T-cell (primary cell): ENCODE results near the gene RBM20. TPM values are rescaled to one million over a fixed set of nuclear protein-coding genes. Genes with fewer than 3 reads are reported as not detected.
A peak's percentile ranks its signal among the peaks of the same experiment; 100 is the strongest.

Experiments
- ATAC-seq, 4 experiments: fragments of 200-7000 bp in 3 of 4; fragments of 150-1000 bp in 1 of 4; cut with Tn5 transposase; replicated peaks in 1 of 4; 1 replicate in 3 of 4; 2 replicates in 1 of 4; pipeline ENCODE4 v1.10.0; 2021; ENCODE audit warnings: moderate library complexity in 3 of 4, mild to moderate bottlenecking in 2 of 4, moderate number of reproducible peaks in 1 of 4
- CTCF ChIA-PET, 2 donors: fragments of 300-600 bp; sonication (Branson Sonifier 250); formaldehyde crosslinking; loops; one replicate each; lab custom pipeline; 2022; ENCODE audit warnings: antibody characterized with exemption in 2 of 2; lab: Charles Lee
- POLR2A ChIA-PET, 2 donors: fragments of 300-600 bp; sonication (Branson Sonifier 250); formaldehyde crosslinking; loops; one replicate each; lab custom pipeline; 2022; ENCODE audit warnings: antibody characterized with exemption in 2 of 2; lab: Charles Lee
- DNase-seq, 35 experiments: peaks; one replicate each; pipeline versions ENCODE4 v3.0.0 to v3.0.0-alpha.2; 2013 to 2023
- H3K27ac ChIP-seq: one replicate; pipeline ENCODE4 v1.5.1; 2013; ENCODE audit warnings: low read length
- H3K27me3 ChIP-seq, 2 experiments: replicated peaks in 1 of 2; 1 replicate in 1 of 2; 2 replicates in 1 of 2; pipeline versions ENCODE4 v1.6.1 to v1.7.0; 2013; ENCODE audit warnings: low read length in 1 of 2, mixed read lengths in 1 of 2; ENCODE audit not compliant: control insufficient read depth in 2 of 2, insufficient read depth in 2 of 2; ENCODE audit errors: extremely low read depth in 1 of 2
- H3K36me3 ChIP-seq, 2 donors: 1 replicate in 1 of 2; 2 replicates in 1 of 2; pipeline versions ENCODE4 v1.6.1 to v1.7.0; 2013; ENCODE audit warnings: low read length in 1 of 2; ENCODE audit not compliant: control insufficient read depth in 2 of 2, insufficient read depth in 1 of 2; ENCODE audit errors: extremely low read depth in 1 of 2
- H3K4me1 ChIP-seq, 2 experiments: 1 replicate in 1 of 2; 2 replicates in 1 of 2; pipeline versions ENCODE4 v1.6.1 to v1.7.0; 2013; ENCODE audit warnings: low read length in 2 of 2, mixed read lengths in 1 of 2; ENCODE audit not compliant: insufficient read depth in 2 of 2, control insufficient read depth in 1 of 2; ENCODE audit errors: extremely low read depth in 1 of 2
- H3K4me3 ChIP-seq, 2 donors: 1 replicate in 1 of 2; 2 replicates in 1 of 2; pipeline versions ENCODE4 v1.5.1 to v1.7.0; 2013; ENCODE audit warnings: mild to moderate bottlenecking in 2 of 2, low read length in 1 of 2, moderate library complexity in 1 of 2; ENCODE audit not compliant: control insufficient read depth in 1 of 2; ENCODE audit errors: extremely low read depth in 1 of 2
- H3K9me3 ChIP-seq: 2 replicates; pipeline ENCODE4 v1.7.0; 2013
- H3K27ac Mint-ChIP-seq, 2 donors: one replicate each; pipeline ENCODE4 v1.8.0; 2020 to 2021; ENCODE audit warnings: mild to moderate bottlenecking in 2 of 2, mixed read lengths in 2 of 2
- H3K27me3 Mint-ChIP-seq, 2 donors: one replicate each; pipeline ENCODE4 v1.8.0; 2021 to 2022; ENCODE audit warnings: mixed read lengths in 2 of 2
- H3K36me3 Mint-ChIP-seq: one replicate; pipeline ENCODE4 v1.8.0; 2021; ENCODE audit warnings: mixed read lengths
- H3K4me1 Mint-ChIP-seq, 3 donors: one replicate each; pipeline ENCODE4 v1.8.0; 2020 to 2022; ENCODE audit warnings: mixed read lengths in 3 of 3, mild to moderate bottlenecking in 1 of 3
- H3K4me3 Mint-ChIP-seq, 3 donors: one replicate each; pipeline ENCODE4 v1.8.0; 2020 to 2022; ENCODE audit warnings: mild to moderate bottlenecking in 3 of 3, mixed read lengths in 3 of 3, moderate library complexity in 3 of 3
- H3K9me3 Mint-ChIP-seq, 3 donors: one replicate each; pipeline ENCODE4 v1.8.0; 2020 to 2022; ENCODE audit warnings: mixed read lengths in 3 of 3
- WGBS: methylation state at CpG from one replicate; pipeline ENCODE4 v1.1.5; 2013; ENCODE audit warnings: missing lambda C conversion rate; ENCODE audit not compliant: insufficient coverage; 5-methylcytosine and 5-hydroxymethylcytosine counted together
- total RNA-seq, 35 experiments: library from RNA in 6 of 35; stranded (reverse) in 6 of 35; fragments of 120-200 nt in 1 of 35; gene quantifications; one replicate each; pipeline versions ENCODE4 v1.2.1 to v1.2.4 and lab custom pipeline; 2013 to 2026

Gene RBM20
- total RNA-seq (1 to 10 TPM in 2 of 5 donors, under 1 TPM in 3; 0.09 to 3.0 (median 0.33) TPM), total RNA-seq (lab: John Stamatoyannopoulos, UW) (0 to 2.1 (median 0.79) reads per million in 29 experiments)
- total RNA-seq (2013) = 0.96 TPM

DNA sequence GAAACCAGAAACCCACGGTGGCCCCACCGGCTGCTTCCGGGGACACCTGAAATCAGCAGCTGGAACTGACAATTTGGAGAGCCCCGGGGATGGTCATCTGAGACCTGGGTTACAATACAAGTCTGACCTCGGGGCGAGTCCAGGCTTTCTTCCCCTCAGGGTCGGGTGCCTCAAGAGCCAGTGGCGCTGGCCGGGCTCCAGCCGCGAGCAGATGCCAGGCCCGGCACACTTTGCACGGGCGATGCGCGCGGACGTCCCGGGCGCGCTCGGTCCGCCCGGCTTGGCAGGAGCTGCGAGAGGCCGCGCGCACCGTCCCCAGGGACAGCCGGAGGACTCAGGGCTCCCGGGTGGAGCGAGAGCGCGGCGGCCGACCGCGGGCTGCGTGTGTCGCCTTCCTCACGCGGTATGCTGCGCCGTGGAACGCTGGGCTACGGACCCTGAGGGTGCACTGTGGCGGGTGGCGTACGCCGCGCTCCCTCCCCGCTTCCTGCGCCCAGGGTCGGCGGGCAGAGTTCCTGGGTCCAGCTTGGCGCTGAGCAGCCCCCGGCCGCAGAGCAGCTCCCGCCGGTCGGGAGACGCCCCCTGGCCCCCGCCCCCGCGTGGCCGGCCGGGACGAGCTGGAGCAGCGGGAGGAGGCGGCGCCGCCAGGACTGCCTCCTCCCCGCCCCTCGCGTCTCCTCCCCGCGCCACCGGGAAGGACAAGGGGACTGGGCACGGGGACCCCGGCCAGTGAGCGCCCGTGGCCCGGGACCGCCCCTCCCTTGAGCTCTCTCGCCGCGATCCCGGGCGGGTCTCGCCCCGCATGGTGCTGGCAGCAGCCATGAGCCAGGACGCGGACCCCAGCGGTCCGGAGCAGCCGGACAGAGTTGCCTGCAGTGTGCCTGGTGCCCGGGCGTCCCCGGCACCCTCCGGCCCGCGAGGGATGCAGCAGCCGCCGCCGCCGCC, at the start of gene RBM20:
Gene RBM20 (plus strand): TSS at position 684 of the 945 bp plus-strand sequence. CDS start 119 bp downstream, at position 803.
- H3K36me3 Mint-ChIP-seq = no peaks in the 10 kb centered on the region
- ChIA-PET POLR2A (no interaction called here), CTCF (interaction anchor here (0.7 kb wide), 2 partner anchors 10 to 17 kb away, joined by 3 read pairs; no protein-coding TSS in a partner anchor)
- Histone ChIP-seq H3K9me3 (no peaks in the 10 kb centered on the region), H3K4me1 (peaks cover 11 to 18% of the 10 kb centered on the region in 2 experiments), H3K27me3 (peaks cover 15 to 29% of the 10 kb centered on the region in 2 experiments), H3K36me3 (no peaks in the 10 kb centered on the region), H3K4me3 (peak within 1 kb of the TSS; percentile 38 to 76), H3K27ac (no peak within 1 kb of the TSS)
- under 1% methylated on average over 100 of the region's 106 CpGs for WGBS
- peaks cover 26 to 34% (median 29%) of the 10 kb centered on the region in 3 donors for H3K4me1 Mint-ChIP-seq
- DNase-seq (peak in 11 of 35 experiments; percentile 1 to 32 (median 15)), ATAC-seq (peak; percentile 55 to 69 (median 67))
- no peak within 1 kb of the TSS for H3K27ac Mint-ChIP-seq
- peak within 1 kb of the TSS; percentile 73 to 81 (median 75) for H3K4me3 Mint-ChIP-seq
- H3K9me3 Mint-ChIP-seq = no peaks in the 10 kb centered on the region
- peaks cover 43 to 63% of the 10 kb centered on the region in 2 donors for H3K27me3 Mint-ChIP-seq

DNA sequence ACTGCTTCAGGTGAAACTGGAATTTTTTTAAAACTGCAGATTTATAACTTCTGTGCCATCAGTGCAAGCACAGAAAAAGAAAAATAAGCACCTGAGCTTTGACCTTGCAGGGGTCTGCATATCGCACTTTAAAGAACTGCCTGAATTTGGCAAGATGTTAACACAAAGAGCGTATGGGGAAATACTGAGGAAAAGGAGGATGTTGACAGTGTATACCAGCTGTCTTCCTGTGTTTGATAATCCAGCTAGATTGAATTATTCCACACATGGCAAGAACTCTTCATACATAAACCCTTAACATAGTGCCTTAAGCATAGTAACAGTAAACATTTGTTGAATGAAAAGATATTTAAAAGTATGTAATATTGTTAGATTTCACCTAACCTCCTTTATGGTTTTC, 46.7 kb upstream of the RBM20 start:
- Histone ChIP-seq H3K27ac (no peak overlapping the region), H3K36me3 (peaks cover 8 to 59% of the 10 kb centered on the region in 2 donors), H3K9me3 (no peaks in the 10 kb centered on the region), H3K27me3 (no peaks in the 10 kb centered on the region), H3K4me1 (no peaks in the 10 kb centered on the region), H3K4me3 (no peak overlapping the region)
- ATAC-seq (no peak), DNase-seq (no peak)
- POLR2A ChIA-PET = no interaction called here
- H3K9me3 Mint-ChIP-seq = no peaks in the 10 kb centered on the region
- no peak overlapping the region for H3K27ac Mint-ChIP-seq
- H3K27me3 Mint-ChIP-seq = no peaks in the 10 kb centered on the region
- H3K4me3 Mint-ChIP-seq = no peak overlapping the region
- CTCF ChIA-PET = interaction anchor here in 1 of 2 donors (0.6 kb wide), 1 partner anchor 291 kb away, joined by 4 read pairs; no protein-coding TSS in a partner anchor
- H3K4me1 Mint-ChIP-seq = no peaks in the 10 kb centered on the region
- WGBS = no CpG with 5 or more reads among the region's 2 CpGs
- H3K36me3 Mint-ChIP-seq = peaks cover 47% of the 10 kb centered on the region

DNA sequence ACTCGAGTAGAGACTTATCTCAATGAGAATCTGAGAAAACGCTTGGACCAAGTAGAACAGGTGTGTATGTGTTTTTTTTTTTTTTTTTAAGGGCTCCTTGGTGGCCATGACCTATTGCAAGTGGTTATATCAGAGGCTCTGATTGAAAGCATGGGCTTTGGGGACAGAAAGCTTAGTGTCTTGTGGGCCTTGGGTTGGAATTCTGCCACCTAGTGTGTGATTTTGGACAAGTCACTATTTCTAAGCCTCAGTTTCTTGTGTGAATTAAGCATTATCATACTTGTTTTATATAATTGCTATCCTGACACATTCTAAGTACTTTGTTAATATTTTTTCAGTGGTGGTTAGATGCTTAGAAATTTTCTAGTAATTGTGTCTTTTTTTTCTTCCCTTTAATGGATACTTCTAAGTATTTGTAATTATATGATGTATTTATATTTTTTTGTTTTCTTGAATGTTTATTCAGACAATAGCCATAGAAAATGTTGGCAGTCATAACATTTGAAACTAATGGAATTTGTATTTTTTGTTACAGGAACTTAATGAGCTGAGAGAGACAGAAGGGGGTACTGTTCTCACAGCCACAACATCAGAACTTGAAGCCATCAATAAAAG, 43.5 kb upstream of the RBM20 start:
- Mint-ChIP-seq H3K4me1 (no peaks in the 10 kb centered on the region), H3K27ac (no peak overlapping the region), H3K9me3 (no peaks in the 10 kb centered on the region), H3K4me3 (no peak overlapping the region), H3K27me3 (no peaks in the 10 kb centered on the region), H3K36me3 (peaks cover 49% of the 10 kb centered on the region)
- Histone ChIP-seq H3K27me3 (no peaks in the 10 kb centered on the region), H3K4me3 (no peak overlapping the region), H3K9me3 (no peaks in the 10 kb centered on the region), H3K4me1 (no peaks in the 10 kb centered on the region), H3K27ac (no peak overlapping the region), H3K36me3 (peaks cover 0 to 58% of the 10 kb centered on the region in 2 donors)
- 80% methylated on average over 1 of the region's 2 CpGs for WGBS
- ChIA-PET CTCF (interaction anchor here (0.5 to 2.6 kb wide), 17 partner anchors 8 to 817 kb away, joined by 3 to 27 read pairs (median 3); partner anchors contain the start of gene SMNDC1 (in 1 of the 2)), POLR2A (interaction anchor here (0.5 to 0.6 kb wide), 3 partner anchors 13 to 328 kb away, joined by 3 read pairs; no protein-coding TSS in a partner anchor)
- DNase-seq = peak in 14 of 35 experiments; percentile 8 to 70 (median 14)
- peak in 2 of 4 experiments; percentile 32 to 47 for ATAC-seq

DNA sequence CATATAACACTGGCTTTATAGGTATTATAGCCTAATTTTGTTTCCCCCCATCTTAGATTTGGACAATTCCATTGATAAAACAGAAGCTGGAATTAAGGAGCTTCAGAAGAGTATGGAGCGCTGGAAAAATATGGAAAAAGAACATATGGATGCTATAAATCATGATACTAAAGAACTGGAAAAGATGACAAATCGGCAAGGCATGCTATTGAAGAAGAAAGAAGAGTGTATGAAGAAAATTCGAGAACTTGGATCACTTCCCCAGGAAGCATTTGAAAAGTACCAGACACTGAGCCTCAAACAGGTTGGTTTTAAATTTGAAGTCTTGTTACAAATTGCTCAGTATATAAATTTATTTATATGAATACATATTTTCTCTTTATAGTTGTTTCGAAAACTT, 42.6 kb upstream of the RBM20 start:
- whole genome bisulfite sequencing = 100% methylated on average over 1 of the region's 4 CpGs
- Histone ChIP-seq H3K4me1 (no peaks in the 10 kb centered on the region), H3K27ac (no peak overlapping the region), H3K36me3 (peaks cover 0 to 54% of the 10 kb centered on the region in 2 donors), H3K4me3 (no peak overlapping the region), H3K9me3 (no peaks in the 10 kb centered on the region), H3K27me3 (no peaks in the 10 kb centered on the region)
- ChIA-PET CTCF (interaction anchor here in 1 of 2 donors (0.6 kb wide), 1 partner anchor 21 kb away, joined by 3 read pairs; no protein-coding TSS in a partner anchor), POLR2A (interaction anchor here in 1 of 2 donors (0.7 kb wide), 1 partner anchor 20 kb away, joined by 3 read pairs; no protein-coding TSS in a partner anchor)
- Mint-ChIP-seq H3K36me3 (peaks cover 44% of the 10 kb centered on the region), H3K27me3 (no peaks in the 10 kb centered on the region), H3K4me3 (no peak overlapping the region), H3K27ac (no peak overlapping the region), H3K4me1 (no peaks in the 10 kb centered on the region), H3K9me3 (no peaks in the 10 kb centered on the region)
- ATAC-seq (no peak), DNase-seq (no peak)

DNA sequence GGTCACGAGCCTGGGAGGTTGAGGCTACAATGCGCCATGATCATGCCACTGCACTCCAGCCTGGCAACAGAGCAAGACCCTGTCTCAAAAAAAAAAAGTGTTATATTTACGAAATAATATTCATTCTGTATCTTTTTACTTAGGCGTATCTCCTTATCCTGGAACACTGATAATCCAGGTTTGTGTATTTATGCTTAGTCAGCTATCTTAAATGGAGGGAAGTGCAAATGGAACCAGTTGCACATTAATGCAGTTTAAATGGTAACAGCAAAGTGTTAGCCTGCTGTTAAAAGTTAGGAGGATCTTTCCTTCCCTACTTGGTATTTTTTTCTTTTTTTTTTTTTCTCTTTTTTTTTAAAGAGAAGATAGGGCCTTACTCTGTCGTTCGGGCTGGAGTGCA, 36.0 kb upstream of the RBM20 start:
- Mint-ChIP-seq H3K4me1 (peaks cover 4 to 14% (median 8%) of the 10 kb centered on the region in 3 donors), H3K27ac (no peak overlapping the region), H3K36me3 (peaks cover 14% of the 10 kb centered on the region), H3K27me3 (no peaks in the 10 kb centered on the region), H3K9me3 (no peaks in the 10 kb centered on the region), H3K4me3 (no peak overlapping the region)
- no CpG with 5 or more reads among the region's 6 CpGs for WGBS
- CTCF ChIA-PET = interaction anchor here (0.5 to 1.6 kb wide), 11 partner anchors 8 to 387 kb away, joined by 3 to 14 read pairs (median 4); no protein-coding TSS in a partner anchor
- no peak overlapping the region for H3K27ac ChIP-seq
- H3K4me3 ChIP-seq = no peak overlapping the region
- H3K9me3 ChIP-seq = no peaks in the 10 kb centered on the region
- peaks cover 0 to 15% of the 10 kb centered on the region in 2 donors for H3K36me3 ChIP-seq
- no peak for DNase-seq
- no peaks in the 10 kb centered on the region for H3K27me3 ChIP-seq
- no peak for ATAC-seq
- H3K4me1 ChIP-seq = peaks cover 2 to 4% of the 10 kb centered on the region in 2 experiments
- POLR2A ChIA-PET = no interaction called here
